PFSK-1 (cell line): ENCODE measurements around the gene LRP6.

Source experiments
- FOXP2 ChIP-seq: optimal IDR thresholded peaks from 2 replicates; pipeline ENCODE3; 2011; ENCODE audit warnings: borderline replicate concordance, control low read depth, inconsistent platforms; ENCODE audit not compliant: insufficient read depth; ENCODE audit errors: extremely low read length, extremely low read depth
- POLR2AphosphoS5 ChIP-seq: IDR thresholded peaks from 2 replicates; pipeline ENCODE4 v1.6.1; 2012; ENCODE audit warnings: low read depth, mild to moderate bottlenecking, control low read depth, low read length, moderate library complexity
- REST ChIP-seq, 2 experiments: IDR thresholded peaks; 2 replicates each; pipeline versions ENCODE4 v1.6.1 to v1.8.0; 2011 to 2012; ENCODE audit warnings: low read depth in 2 of 2, low read length in 2 of 2, control low read depth in 1 of 2, inconsistent platforms in 1 of 2, mild to moderate bottlenecking in 1 of 2, moderate library complexity in 1 of 2; ENCODE audit not compliant: insufficient read depth in 1 of 2
- SIN3A ChIP-seq: IDR thresholded peaks from 2 replicates; pipeline ENCODE4 v1.6.1; 2012; ENCODE audit warnings: mild to moderate bottlenecking, low read length, moderate library complexity, borderline replicate concordance; ENCODE audit not compliant: insufficient read depth
- TAF1 ChIP-seq: IDR thresholded peaks from 2 replicates; pipeline ENCODE4 v1.6.1; 2012; ENCODE audit warnings: low read length, control low read depth, borderline replicate concordance; ENCODE audit not compliant: insufficient read depth

The LRP6 gene

DNA sequence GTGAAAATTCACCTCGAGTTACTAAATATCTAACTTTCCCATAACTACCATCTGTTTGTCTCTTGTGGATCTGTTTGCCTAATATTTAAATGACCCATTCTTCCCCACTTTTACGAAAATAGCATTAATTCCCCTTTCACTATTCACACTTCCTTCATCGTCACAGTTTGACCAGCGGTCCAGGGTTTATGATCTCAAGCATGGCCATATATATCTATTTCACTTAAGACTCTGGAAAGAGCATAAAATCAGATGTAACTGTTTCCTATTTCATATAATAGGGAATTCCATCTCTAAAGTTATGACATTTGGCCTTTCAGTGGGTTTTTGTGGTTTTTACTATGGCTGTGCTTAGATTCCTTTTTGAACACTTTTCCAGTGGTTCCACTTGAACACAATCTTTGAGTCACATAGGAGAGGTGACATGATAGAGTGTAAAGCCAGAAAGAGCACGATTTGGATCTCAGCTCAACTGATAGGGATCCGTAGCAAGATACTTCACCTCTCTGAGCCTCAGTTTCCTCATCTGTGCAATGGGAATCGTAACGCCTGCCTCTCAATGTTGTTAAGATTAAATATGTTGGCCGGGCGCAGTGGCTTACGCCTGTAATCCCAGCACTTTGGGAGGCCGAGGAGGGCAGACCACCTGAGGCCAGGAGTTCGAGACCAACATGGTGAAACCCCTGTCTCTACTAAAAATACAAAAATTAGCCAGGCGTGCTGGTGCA is 196.9 kb downstream of the LRP6 start:
- TF ChIP-seq FOXP2 (no peak), POLR2AphosphoS5 (no peak), REST (IDR thresholded peaks at IDR 0.05; ENCODE audit: insufficient read depth in 1 of 2, low read depth in 2 of 2, low read length in 2 of 2) (no peak), TAF1 (no peak), SIN3A (no peak)

DNA sequence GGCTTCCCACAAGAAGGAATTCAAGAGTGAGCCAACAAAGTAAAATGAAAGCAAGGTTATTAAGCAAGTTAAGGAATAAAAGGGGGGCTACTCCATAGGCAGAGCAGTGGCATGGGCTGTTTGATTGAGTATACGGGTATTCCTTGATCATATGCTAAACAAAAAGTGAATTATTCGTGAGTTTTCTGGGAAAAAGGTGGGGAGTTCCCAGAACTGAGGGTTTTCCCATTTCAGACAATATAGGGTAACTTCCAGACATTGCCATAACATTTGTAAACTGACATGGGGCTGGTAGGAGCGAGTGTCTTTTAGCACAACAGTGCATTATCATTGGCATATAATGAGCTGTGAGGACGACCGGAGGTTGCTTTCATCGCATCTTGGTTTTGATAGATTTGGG is 198.1 kb downstream of the LRP6 start:
- TF ChIP-seq REST (IDR thresholded peaks at IDR 0.05; ENCODE audit: insufficient read depth in 1 of 2, low read depth in 2 of 2, low read length in 2 of 2) (no peak), SIN3A (no peak), POLR2AphosphoS5 (no peak), TAF1 (no peak), FOXP2 (no peak)
